Measurements from ENCODE around the gene LFNG. TPM values are rescaled to one million over a fixed set of nuclear protein-coding genes. Genes with fewer than 3 reads are reported as not detected.

The LFNG gene
- total and polyA plus RNA-seq, 2 of the 13 experiments (the other 11 are each of a cell fraction or from before 2014, with no cell fraction given), result 0.44 to 1.5 TPM

- TF ChIP-seq UBTF (CRISPR knock-in tag; IDR thresholded peaks at IDR 0.05) (peak; percentile 59), CREM (IDR thresholded peaks at IDR 0.05) (peak; percentile 35; the same call in 1 of the 2 replicates), CREM (CRISPR knock-in tag; IDR thresholded peaks at IDR 0.05) (no peak), NR2F1 (CRISPR knock-in tag; IDR thresholded peaks at IDR 0.05) (peak in 1 of 2 experiments; percentile 21; a peak in 1 of 4 replicates), ZNF484 (CRISPR knock-in tag; IDR thresholded peaks at IDR 0.05; ENCODE audit: borderline replicate concordance, low read depth) (no peak), RERE (CRISPR knock-in tag; IDR thresholded peaks at IDR 0.05; ENCODE audit: low read depth) (peak; percentile 58; the same call in 1 of the 2 replicates), MLXIP (CRISPR knock-in tag; IDR thresholded peaks at IDR 0.05; ENCODE audit: borderline replicate concordance) (no peak), CENPX (CRISPR knock-in tag; IDR thresholded peaks at IDR 0.05) (no peak), ZNF232 (CRISPR knock-in tag; IDR thresholded peaks at IDR 0.05; ENCODE audit: borderline replicate concordance) (0 out of 2 replicates have a peak, but pooled peaks have one; percentile 7), SNAPC2 (CRISPR knock-in tag; IDR thresholded peaks at IDR 0.05) (0 out of 2 replicates have a peak, but pooled peaks have one; percentile 41), ATF1 (CRISPR knock-in tag; IDR thresholded peaks at IDR 0.05) (no peak), PAXIP1 (CRISPR knock-in tag; conservative IDR thresholded peaks at IDR 0.05) (peak; percentile 88), ZNF124 (CRISPR knock-in tag; IDR thresholded peaks at IDR 0.05) (no peak)
Measured at GRCh38 chr7:2510909-2511768, 8.4 kb upstream of the LFNG start (continued).

Measured in HepG2 (cell line).